ENCODE data around the gene PLCL2.

PLCL2 gene

GRCh38 chr3:16849229-16849628, 35.5 kb upstream of the PLCL2 start:
- peak in 1 of 2 donors; percentile 40 for DNase-seq (ENCODE audit: low spot score in 2 of 2)
- peaks cover 24% of the 10 kb centered on the region for H3K4me1 Mint-ChIP-seq
- ATAC-seq: peak; percentile 78
- peak overlapping the region; percentile 67 for H3K27ac Mint-ChIP-seq
- no peaks in the 10 kb centered on the region for H3K36me3 Mint-ChIP-seq
- peak overlapping the region; percentile 43 for H3K4me3 Mint-ChIP-seq
- H3K9me3 Mint-ChIP-seq: no peaks in the 10 kb centered on the region

GRCh38 chr3:16849795-16850194, 35.0 kb upstream of the PLCL2 start:
- H3K27ac Mint-ChIP-seq: peak overlapping the region; percentile 67
- no peaks in the 10 kb centered on the region for H3K9me3 Mint-ChIP-seq
- H3K4me1 Mint-ChIP-seq: peaks cover 23% of the 10 kb centered on the region
- DNase-seq (ENCODE audit: low spot score in 2 of 2) (no peak), ATAC-seq (no peak)
- H3K4me3 Mint-ChIP-seq: peak overlapping the region; percentile 43
- H3K36me3 Mint-ChIP-seq: no peaks in the 10 kb centered on the region

GRCh38 chr3:16855497-16855896, 29.3 kb upstream of the PLCL2 start:
- Mint-ChIP-seq H3K27ac (no peak overlapping the region), H3K4me1 (peaks cover under 1% of the 10 kb centered on the region), H3K4me3 (no peak overlapping the region), H3K9me3 (no peaks in the 10 kb centered on the region), H3K36me3 (no peaks in the 10 kb centered on the region)
- ATAC-seq (no peak), DNase-seq (ENCODE audit: low spot score in 2 of 2) (no peak)

GRCh38 chr3:16860234-16860633, 24.5 kb upstream of the PLCL2 start:
- Mint-ChIP-seq H3K36me3 (no peaks in the 10 kb centered on the region), H3K27ac (no peak overlapping the region), H3K4me1 (no peaks in the 10 kb centered on the region), H3K9me3 (no peaks in the 10 kb centered on the region), H3K4me3 (no peak overlapping the region)
- DNase-seq (ENCODE audit: low spot score in 2 of 2): no peak
- ATAC-seq: no peak

GRCh38 chr3:16861432-16861831, 23.3 kb upstream of the PLCL2 start:
- H3K9me3 Mint-ChIP-seq: no peaks in the 10 kb centered on the region
- H3K27ac Mint-ChIP-seq: no peak overlapping the region
- no peaks in the 10 kb centered on the region for H3K36me3 Mint-ChIP-seq
- H3K4me1 Mint-ChIP-seq: peaks cover 3% of the 10 kb centered on the region
- ATAC-seq (no peak), DNase-seq (ENCODE audit: low spot score in 2 of 2) (no peak)
- H3K4me3 Mint-ChIP-seq: no peak overlapping the region

- ATAC-seq: no peak
- Mint-ChIP-seq H3K36me3 (no peaks in the 10 kb centered on the region), H3K4me1 (peaks cover 10% of the 10 kb centered on the region), H3K9me3 (no peaks in the 10 kb centered on the region), H3K27ac (no peak overlapping the region), H3K4me3 (no peak overlapping the region)
- no peak for DNase-seq (ENCODE audit: low spot score in 2 of 2)
Measured at GRCh38 chr3:16864610-16865313, 20.0 kb upstream of the PLCL2 start.

- no peak for DNase-seq (ENCODE audit: low spot score in 2 of 2)
- peaks cover 10% of the 10 kb centered on the region for H3K4me1 Mint-ChIP-seq
- H3K36me3 Mint-ChIP-seq: no peaks in the 10 kb centered on the region
- H3K4me3 Mint-ChIP-seq: no peak overlapping the region
- ATAC-seq: no peak
- H3K27ac Mint-ChIP-seq: no peak overlapping the region
- H3K9me3 Mint-ChIP-seq: no peaks in the 10 kb centered on the region
Measured at GRCh38 chr3:16865335-16865734, 19.4 kb upstream of the PLCL2 start.

GRCh38 chr3:16866571-16866970, 18.2 kb upstream of the PLCL2 start:
- no peaks in the 10 kb centered on the region for H3K9me3 Mint-ChIP-seq
- peaks cover 10% of the 10 kb centered on the region for H3K4me1 Mint-ChIP-seq
- DNase-seq (ENCODE audit: low spot score in 2 of 2) (no peak), ATAC-seq (peak; percentile 79)
- no peaks in the 10 kb centered on the region for H3K36me3 Mint-ChIP-seq
- no peak overlapping the region for H3K27ac Mint-ChIP-seq
- H3K4me3 Mint-ChIP-seq: no peak overlapping the region

- ATAC-seq (no peak), DNase-seq (ENCODE audit: low spot score in 2 of 2) (no peak)
- Mint-ChIP-seq H3K9me3 (no peaks in the 10 kb centered on the region), H3K36me3 (no peaks in the 10 kb centered on the region), H3K4me1 (peaks cover 10% of the 10 kb centered on the region), H3K4me3 (no peak overlapping the region), H3K27ac (no peak overlapping the region)
Measured at GRCh38 chr3:16868513-16868912, 16.2 kb upstream of the PLCL2 start.

GRCh38 chr3:16869261-16870005, 15.3 kb upstream of the PLCL2 start:
- Mint-ChIP-seq H3K27ac (no peak overlapping the region), H3K4me1 (peaks cover 10% of the 10 kb centered on the region), H3K9me3 (no peaks in the 10 kb centered on the region), H3K36me3 (no peaks in the 10 kb centered on the region), H3K4me3 (no peak overlapping the region)
- no peak for DNase-seq (ENCODE audit: low spot score in 2 of 2)
- ATAC-seq: no peak

GRCh38 chr3:16871915-16872842, 12.6 kb upstream of the PLCL2 start:
- no peak overlapping the region for H3K4me3 Mint-ChIP-seq
- ATAC-seq (peak; percentile 62), DNase-seq (ENCODE audit: low spot score in 2 of 2) (no peak)
- no peak overlapping the region for H3K27ac Mint-ChIP-seq
- H3K9me3 Mint-ChIP-seq: no peaks in the 10 kb centered on the region
- no peaks in the 10 kb centered on the region for H3K36me3 Mint-ChIP-seq
- H3K4me1 Mint-ChIP-seq: no peaks in the 10 kb centered on the region

- no peak overlapping the region for H3K4me3 Mint-ChIP-seq
- no peaks in the 10 kb centered on the region for H3K36me3 Mint-ChIP-seq
Measured at GRCh38 chr3:16873872-16874271, 10.9 kb upstream of the PLCL2 start.

GRCh38 chr3:16875876-16876550, 8.7 kb upstream of the PLCL2 start:
- H3K27ac Mint-ChIP-seq: no peak overlapping the region
- no peaks in the 10 kb centered on the region for H3K36me3 Mint-ChIP-seq
- DNase-seq (ENCODE audit: low spot score in 2 of 2): no peak
- ATAC-seq: no peak
- H3K9me3 Mint-ChIP-seq: no peaks in the 10 kb centered on the region
- no peak overlapping the region for H3K4me3 Mint-ChIP-seq
- no peaks in the 10 kb centered on the region for H3K4me1 Mint-ChIP-seq

More at GRCh38 chr3:16873872-16874271, 10.9 kb upstream of the PLCL2 start:
- Mint-ChIP-seq H3K4me1 (no peaks in the 10 kb centered on the region), H3K27ac (no peak overlapping the region), H3K9me3 (no peaks in the 10 kb centered on the region)
- DNase-seq (ENCODE audit: low spot score in 2 of 2) (no peak), ATAC-seq (no peak)

GRCh38 chr3:16877505-16877904, 7.2 kb upstream of the PLCL2 start:
- Mint-ChIP-seq H3K27ac (no peak overlapping the region), H3K36me3 (no peaks in the 10 kb centered on the region), H3K9me3 (no peaks in the 10 kb centered on the region), H3K4me1 (no peaks in the 10 kb centered on the region), H3K4me3 (no peak overlapping the region)
- DNase-seq (ENCODE audit: low spot score in 2 of 2): no peak
- no peak for ATAC-seq

- H3K27ac Mint-ChIP-seq: no peak overlapping the region
- no peak overlapping the region for H3K4me3 Mint-ChIP-seq
- H3K36me3 Mint-ChIP-seq: no peaks in the 10 kb centered on the region
- H3K4me1 Mint-ChIP-seq: no peaks in the 10 kb centered on the region
- DNase-seq (ENCODE audit: low spot score in 2 of 2) (no peak), ATAC-seq (no peak)
- no peaks in the 10 kb centered on the region for H3K9me3 Mint-ChIP-seq
Measured at GRCh38 chr3:16877911-16878310, 6.8 kb upstream of the PLCL2 start.
